Hematopoietic multipotent progenitor cell treated with erythropoietin and hydrocortisone succinate and interleukin-3 and kit ligand, for 6 days (in vitro differentiated cells): Measurements from ENCODE around the gene CNR1.

Experiments used
- DNase-seq: peaks from one replicate; pipeline ENCODE4 v3.0.0-alpha.2; 2015

CNR1 gene

DNA sequence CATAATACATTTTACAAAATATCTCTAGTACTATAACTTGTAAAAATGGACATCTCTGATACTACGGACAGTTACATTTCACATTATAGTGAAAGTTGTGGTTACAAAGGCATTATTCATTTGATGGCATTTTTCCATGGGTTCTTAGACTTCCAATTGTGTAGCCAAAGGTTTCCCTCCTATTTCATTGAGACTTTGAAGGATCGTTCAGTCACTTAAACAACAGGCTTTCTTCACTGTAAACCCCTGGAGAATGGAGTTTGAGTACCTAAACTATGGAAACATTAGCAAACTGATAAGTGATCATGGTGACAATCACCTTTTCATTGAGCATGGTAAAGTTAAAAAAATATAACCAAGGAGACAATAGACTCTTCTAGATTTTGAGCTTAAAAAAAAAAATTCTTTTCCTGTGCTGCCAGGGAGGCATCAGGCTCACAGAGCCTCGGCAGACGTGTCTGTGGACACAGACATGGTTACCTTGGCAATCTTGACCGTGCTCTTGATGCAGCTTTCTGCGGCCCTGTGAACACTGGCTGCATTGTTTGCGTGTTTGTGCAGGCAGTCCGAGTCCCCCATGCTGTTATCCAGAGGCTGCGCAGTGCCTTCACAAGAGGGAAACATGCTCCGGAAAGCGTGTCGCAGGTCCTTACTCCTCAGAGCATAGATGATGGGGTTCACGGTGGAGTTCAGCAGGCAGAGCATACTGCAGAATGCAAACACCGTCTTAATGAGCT is 22.6 kb downstream of the CNR1 start:
- DNase-seq: no peak

DNA sequence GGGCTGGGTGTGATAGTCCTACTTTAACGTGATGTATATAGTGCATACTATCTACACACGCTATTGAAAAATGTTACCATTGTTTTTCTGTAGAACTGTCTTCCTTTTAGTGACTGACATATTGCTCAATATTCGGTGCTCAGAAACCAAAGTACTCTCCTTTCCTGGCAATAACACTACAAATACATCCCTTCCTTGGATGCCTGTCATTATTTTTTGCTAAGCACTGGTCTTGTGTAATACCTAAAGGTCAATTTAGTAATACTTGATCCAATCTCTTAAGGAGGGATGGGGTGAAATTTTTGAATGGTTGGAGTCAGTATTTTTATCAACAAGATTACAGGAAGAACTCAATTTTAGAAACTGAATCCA is 23.9 kb downstream of the CNR1 start:
- DNase-seq: no peak

- no peak for DNase-seq
Observed at GRCh38 chr6:88141561-88142296, 24.4 kb downstream of the CNR1 start.

GRCh38 chr6:88137915-88138314 is 28.2 kb downstream of the CNR1 start:
- no peak for DNase-seq

DNA sequence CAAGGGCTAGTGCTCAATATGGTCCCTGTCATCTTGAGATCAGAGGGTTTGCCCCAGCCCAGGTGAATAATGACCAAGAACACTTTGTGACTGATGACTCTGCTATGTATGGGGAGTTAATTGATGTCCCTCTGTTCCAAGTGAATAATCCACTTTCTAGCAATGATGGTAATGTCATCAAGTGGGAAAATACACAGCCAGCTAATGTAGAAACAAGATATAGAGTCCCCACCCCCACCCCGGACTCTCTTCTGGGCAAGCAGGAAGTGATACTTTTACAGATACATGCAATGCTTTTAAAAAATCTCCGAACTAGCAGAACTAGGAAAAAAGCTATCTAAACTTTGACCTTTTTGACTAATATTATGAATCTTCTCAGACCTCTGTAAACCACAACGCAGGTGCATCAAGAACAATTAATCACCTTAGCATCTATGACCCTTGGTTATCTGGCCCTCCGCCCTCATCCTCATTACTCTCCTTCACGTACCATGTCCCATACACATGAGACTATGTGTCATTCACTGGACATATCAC is 30.5 kb downstream of the CNR1 start:
- DNase-seq: no peak

- no peak for DNase-seq
Observed at GRCh38 chr6:88134575-88134974, 31.6 kb downstream of the CNR1 start.

- no peak for DNase-seq
Observed at GRCh38 chr6:88133718-88134117, 32.4 kb downstream of the CNR1 start.

- no peak for DNase-seq
Observed at GRCh38 chr6:88124925-88125557, 41.1 kb downstream of the CNR1 start.

- DNase-seq: no peak
Observed at GRCh38 chr6:88120635-88121034, 45.5 kb downstream of the CNR1 start.

DNA sequence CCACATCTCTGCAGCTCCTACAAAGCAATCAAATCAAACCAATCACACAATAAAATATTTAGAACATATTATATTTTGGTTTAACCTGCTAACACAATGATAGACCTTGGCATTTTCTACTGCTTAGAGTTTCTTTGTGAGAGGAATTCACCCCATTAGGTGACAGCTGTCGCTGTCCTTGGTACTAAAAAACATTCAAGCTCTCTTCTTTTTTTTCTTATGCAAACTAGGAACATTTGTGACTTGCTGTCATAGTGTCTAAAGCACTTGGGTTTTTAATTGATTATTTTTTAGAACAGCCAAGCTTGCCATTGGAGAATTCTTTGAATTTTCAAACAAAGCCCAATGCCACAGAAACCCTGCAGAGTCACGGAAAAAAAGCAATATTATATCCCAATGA is 46.4 kb downstream of the CNR1 start:
- DNase-seq: peak; percentile 52

DNA sequence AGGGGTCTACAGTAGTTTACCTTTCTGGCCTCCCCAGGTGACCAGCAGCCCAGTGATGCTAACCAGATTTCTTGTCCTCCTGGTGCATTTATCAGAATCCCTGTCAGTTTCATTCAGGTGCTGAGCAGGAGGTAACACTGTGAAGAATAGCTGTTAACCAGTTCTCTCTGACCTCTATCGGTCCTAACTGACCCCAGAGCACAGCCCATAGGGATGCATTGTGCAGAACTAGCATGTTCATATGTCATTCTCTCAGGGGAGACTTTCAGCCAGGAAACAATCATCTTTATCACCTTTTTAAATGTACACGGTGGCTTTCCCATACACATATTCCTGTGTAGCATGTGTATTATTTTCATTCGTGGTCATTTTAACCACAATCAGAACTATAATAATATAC is 49.9 kb downstream of the CNR1 start:
- DNase-seq: no peak

DNA sequence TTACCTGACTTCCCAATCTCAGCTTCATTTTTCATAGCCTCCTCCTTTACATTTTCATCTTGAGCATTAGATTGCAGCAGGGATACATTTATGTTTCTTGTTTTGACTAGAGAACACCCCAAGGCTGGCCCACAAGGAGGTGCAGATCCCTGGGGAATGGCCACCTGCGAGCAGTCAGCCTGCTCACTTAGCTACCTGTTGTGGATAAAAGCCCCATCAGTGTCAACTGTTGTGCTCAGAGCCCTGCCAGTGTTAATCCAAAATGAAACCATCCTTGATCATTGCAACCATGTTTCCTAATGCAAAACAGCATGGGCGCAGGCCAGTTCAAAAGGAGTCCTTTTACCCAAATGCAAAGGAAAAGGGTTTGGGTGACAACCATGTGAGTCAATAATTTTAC is 50.8 kb downstream of the CNR1 start:
- no peak for DNase-seq

- no peak for DNase-seq
Observed at GRCh38 chr6:88114838-88115237, 51.3 kb downstream of the CNR1 start.

DNA sequence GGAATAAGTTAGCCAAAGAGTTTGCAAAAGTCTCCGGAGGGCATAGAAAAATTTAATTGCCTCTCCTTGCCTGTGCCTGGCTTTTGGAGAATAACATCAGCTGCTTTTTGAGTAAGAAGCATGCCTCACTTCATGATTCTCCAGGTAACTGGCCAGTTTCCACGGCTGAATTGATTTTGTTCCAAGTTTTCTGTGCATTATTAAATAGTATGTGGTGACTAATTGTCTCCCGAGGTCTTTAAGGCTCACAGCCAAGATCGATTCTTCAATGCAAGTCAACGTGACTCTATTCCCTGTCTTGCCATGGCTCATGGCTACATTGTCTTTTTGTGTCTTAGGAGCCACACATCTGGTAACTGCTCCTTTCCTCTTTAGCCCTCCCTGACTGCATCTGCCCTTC is 54.2 kb downstream of the CNR1 start:
- no peak for DNase-seq

DNA sequence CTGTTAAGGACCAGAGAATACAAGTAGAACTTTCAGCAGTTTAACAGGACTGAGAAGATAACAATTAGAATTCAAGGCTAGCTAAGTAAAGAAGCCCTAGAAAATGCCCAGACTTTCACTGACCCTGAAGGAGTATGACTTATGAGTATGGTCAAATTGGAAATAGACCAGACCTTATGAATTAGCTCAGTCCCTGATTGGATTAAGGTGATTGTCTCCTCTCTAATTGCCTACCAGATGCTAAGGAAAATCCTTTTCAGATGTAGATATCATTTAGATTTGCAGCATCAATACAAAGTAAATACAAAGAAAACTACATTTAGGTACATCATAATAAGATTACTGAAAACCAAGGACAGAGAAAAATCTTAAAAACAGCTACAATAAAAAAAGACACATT is 58.9 kb downstream of the CNR1 start:
- DNase-seq: no peak

DNA sequence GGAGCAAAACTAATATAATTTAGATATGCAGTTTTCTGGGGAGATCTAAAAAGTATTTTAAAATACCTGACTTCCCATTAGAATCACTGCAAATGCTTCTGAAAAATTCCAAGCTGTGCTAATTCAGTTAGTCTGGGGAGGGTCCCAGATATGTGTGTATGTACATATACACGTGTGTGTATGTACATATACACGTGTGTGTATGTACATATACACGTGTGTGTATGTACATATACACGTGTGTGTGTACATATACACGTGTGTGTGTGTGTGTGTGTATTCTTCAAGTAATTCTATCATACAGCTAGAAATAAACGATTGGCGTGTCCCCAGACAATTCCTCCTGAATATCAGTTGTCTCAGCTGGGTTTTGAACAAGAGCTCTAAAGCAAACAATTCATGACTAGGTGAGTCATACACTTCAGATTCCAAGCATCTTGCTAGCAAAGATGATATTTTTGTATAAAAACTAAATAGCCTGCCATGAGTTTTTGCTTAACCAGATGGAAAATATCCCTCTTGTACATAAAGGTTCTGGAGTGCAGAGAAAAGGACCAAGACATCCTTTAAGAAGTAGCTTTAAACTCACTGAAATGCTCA is 60.3 kb downstream of the CNR1 start:
- DNase-seq: no peak
